T-helper 1 cell treated with Interleukin-12 subunit alpha and Interleukin-12 subunit beta and Interleukin-4 antibody, amounts not matched to agents 30 μg/mL and 1 μg/mL, for 36 hours (primary cell): ENCODE measurements around the gene STPG3.
A peak's percentile ranks its signal among the peaks of the same experiment; 100 is the strongest.

Source experiments
- H3K27ac Mint-ChIP-seq: one replicate; pipeline ENCODE4 v1.8.0; 2021; ENCODE audit warnings: mild to moderate bottlenecking, mixed read lengths
- H3K27me3 Mint-ChIP-seq: one replicate; pipeline ENCODE4 v1.8.0; 2021; ENCODE audit warnings: low read depth, mixed read lengths
- H3K36me3 Mint-ChIP-seq: one replicate; pipeline ENCODE4 v1.8.0; 2021; ENCODE audit warnings: low read depth, mixed read lengths
- H3K4me1 Mint-ChIP-seq: one replicate; pipeline ENCODE4 v1.8.0; 2021; ENCODE audit warnings: low read depth, mixed read lengths
- H3K4me3 Mint-ChIP-seq: one replicate; pipeline ENCODE4 v1.8.0; 2021; ENCODE audit warnings: mild to moderate bottlenecking, moderate library complexity, mixed read lengths
- H3K9me3 Mint-ChIP-seq: one replicate; pipeline ENCODE4 v1.8.0; 2021; ENCODE audit warnings: mixed read lengths

Gene STPG3

DNA sequence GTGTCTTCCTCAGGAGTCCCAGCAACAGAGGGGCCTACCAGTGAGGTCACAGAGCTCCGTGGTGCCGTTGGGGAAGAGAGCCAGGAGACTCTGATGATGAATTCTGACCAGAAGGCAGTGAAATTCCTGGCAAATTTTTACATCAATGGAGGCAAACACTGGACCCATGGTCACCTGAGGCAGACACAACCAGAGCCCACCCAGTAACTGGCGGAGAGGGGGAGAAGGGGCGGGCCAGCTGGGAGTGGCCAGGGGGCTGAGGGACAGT lies at the start of gene STPG3:
Gene STPG3, plus strand, starts transcription at position 93 of the 268 bp plus-strand sequence. Its CDS starts 1 bp downstream, at position 94.
- Mint-ChIP-seq H3K4me1 (peaks cover 5% of the 10 kb centered on the region), H3K4me3 (no peak within 1 kb of the TSS), H3K9me3 (no peaks in the 10 kb centered on the region), H3K27me3 (no peaks in the 10 kb centered on the region), H3K27ac (no peak within 1 kb of the TSS), H3K36me3 (no peaks in the 10 kb centered on the region)

GRCh38 chr9:137202966-137203365 lies 48.1 kb upstream of the STPG3 start:
- H3K27ac Mint-ChIP-seq, result no peak overlapping the region
- H3K36me3 Mint-ChIP-seq, result peaks cover 13% of the 10 kb centered on the region
- H3K27me3 Mint-ChIP-seq, result no peaks in the 10 kb centered on the region
- no peak overlapping the region for H3K4me3 Mint-ChIP-seq
- no peaks in the 10 kb centered on the region for H3K9me3 Mint-ChIP-seq
- H3K4me1 Mint-ChIP-seq, result peaks cover 33% of the 10 kb centered on the region

DNA sequence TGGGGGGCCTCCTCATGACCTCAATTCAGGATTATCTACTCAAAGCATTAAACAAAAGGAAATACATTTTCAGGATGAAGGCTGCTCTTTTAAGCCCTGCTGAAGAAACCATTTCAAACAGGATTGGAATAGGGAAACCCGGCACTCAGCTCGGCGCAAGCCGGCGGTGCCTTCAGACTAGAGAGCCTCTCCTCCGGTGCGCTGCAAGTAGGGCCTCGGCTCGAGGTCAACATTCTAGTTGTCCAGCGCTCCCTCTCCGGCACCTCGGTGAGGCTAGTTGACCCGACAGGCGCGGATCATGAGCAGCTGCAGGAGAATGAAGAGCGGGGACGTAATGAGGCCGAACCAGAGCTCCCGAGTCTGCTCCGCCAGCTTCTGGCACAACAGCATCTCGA lies 46.4 kb upstream of the STPG3 start:
- Mint-ChIP-seq H3K36me3 (peaks cover 20% of the 10 kb centered on the region), H3K27ac (peak overlapping the region; percentile 93), H3K4me3 (peak overlapping the region; percentile 94), H3K9me3 (no peaks in the 10 kb centered on the region), H3K27me3 (no peaks in the 10 kb centered on the region), H3K4me1 (peaks cover 31% of the 10 kb centered on the region)

GRCh38 chr9:137205126-137206069 lies 45.7 kb upstream of the STPG3 start, which contains the start of the genes NDOR1 and TMEM203:
Gene NDOR1, plus strand, starts transcription at chr9:137205700. Its CDS starts 78 bp downstream, at chr9:137205778.
Gene TMEM203, minus strand, starts transcription at chr9:137205648. Its CDS starts 234 bp downstream, at chr9:137205414.
- Mint-ChIP-seq H3K27me3 (no peaks in the 10 kb centered on the region), H3K4me1 (peaks cover 31% of the 10 kb centered on the region), H3K36me3 (peaks cover 20% of the 10 kb centered on the region), H3K4me3 (peak within 1 kb of the TSS; percentile 94), H3K9me3 (no peaks in the 10 kb centered on the region), H3K27ac (peak within 1 kb of the TSS; percentile 93)

- H3K36me3 Mint-ChIP-seq, result peaks cover 20% of the 10 kb centered on the region
- H3K4me1 Mint-ChIP-seq, result peaks cover 29% of the 10 kb centered on the region
- peak overlapping the region; percentile 93 for H3K27ac Mint-ChIP-seq
- H3K4me3 Mint-ChIP-seq, result peak overlapping the region; percentile 94
- no peaks in the 10 kb centered on the region for H3K27me3 Mint-ChIP-seq
- no peaks in the 10 kb centered on the region for H3K9me3 Mint-ChIP-seq
Observed at GRCh38 chr9:137206602-137207001, 44.5 kb upstream of the STPG3 start.

GRCh38 chr9:137211532-137211931 lies 39.6 kb upstream of the STPG3 start:
- H3K4me3 Mint-ChIP-seq, result no peak overlapping the region
- peaks cover 18% of the 10 kb centered on the region for H3K36me3 Mint-ChIP-seq
- peaks cover 11% of the 10 kb centered on the region for H3K4me1 Mint-ChIP-seq
- H3K27ac Mint-ChIP-seq, result no peak overlapping the region
- H3K9me3 Mint-ChIP-seq, result no peaks in the 10 kb centered on the region
- no peaks in the 10 kb centered on the region for H3K27me3 Mint-ChIP-seq

GRCh38 chr9:137212520-137212919 lies 38.6 kb upstream of the STPG3 start:
- Mint-ChIP-seq H3K27ac (no peak overlapping the region), H3K4me1 (peaks cover 1% of the 10 kb centered on the region), H3K4me3 (no peak overlapping the region), H3K9me3 (no peaks in the 10 kb centered on the region), H3K36me3 (peaks cover 8% of the 10 kb centered on the region), H3K27me3 (no peaks in the 10 kb centered on the region)

DNA sequence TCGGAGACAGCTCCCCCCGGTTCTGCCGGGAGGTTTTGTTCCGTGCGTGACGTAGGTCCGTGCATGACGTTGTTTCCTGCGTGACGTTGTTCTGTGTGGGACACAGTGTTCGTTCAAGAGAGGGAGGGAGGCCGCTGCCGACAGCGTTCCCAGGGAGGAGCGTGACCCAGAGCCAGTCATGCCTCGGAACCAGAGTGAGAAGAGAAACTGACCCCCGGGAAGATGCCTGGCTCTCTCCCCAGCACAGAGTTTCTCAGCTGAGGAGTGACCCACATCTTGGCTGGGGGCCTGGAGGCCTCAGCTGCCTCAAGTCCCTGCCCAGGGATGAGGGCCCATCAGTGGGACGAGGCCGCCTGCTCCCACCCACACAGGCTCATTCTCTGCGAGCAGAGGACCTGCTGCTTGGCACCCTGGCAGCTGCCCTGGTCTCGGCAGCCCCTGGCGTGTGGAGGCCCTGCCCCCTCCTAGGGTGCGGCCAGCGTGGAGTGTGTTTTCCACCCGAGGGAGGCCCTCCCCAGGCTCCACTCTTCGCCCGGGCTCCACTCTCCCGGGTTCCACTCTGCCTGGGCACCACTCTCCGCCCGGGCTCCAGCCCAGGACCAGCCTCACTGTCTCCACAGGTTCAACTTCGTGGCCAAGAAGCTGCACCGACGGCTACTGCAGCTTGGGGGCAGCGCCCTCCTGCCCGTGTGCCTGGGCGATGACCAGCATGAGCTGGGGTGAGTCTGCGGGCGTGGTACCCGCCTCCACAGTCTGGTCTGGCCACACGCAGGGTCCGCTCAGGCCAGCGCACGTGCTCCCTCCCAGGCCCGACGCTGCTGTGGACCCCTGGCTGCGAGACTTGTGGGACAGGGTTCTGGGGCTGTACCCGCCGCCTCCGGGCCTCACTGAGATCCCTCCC lies 37.7 kb upstream of the STPG3 start:
- Mint-ChIP-seq H3K27ac (no peak overlapping the region), H3K4me3 (no peak overlapping the region), H3K27me3 (no peaks in the 10 kb centered on the region), H3K36me3 (peaks cover 6% of the 10 kb centered on the region), H3K9me3 (no peaks in the 10 kb centered on the region), H3K4me1 (no peaks in the 10 kb centered on the region)

DNA sequence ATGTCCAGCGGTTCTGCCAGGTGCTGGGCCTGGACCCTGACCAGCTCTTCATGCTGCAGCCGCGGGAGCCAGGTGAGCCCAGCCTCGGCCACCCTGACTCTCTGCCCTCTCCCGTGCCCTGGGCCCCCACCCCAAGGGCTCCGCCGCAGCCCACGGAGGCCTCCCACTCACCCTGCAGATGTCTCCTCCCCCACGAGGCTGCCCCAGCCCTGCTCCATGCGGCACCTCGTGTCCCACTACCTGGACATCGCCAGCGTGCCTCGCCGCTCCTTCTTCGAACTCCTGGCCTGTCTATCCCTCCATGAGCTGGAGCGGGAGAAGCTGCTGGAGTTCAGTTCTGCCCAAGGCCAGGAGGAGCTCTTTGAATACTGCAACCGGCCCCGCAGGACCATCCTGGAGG lies 36.5 kb upstream of the STPG3 start:
- Mint-ChIP-seq H3K9me3 (no peaks in the 10 kb centered on the region), H3K27ac (no peak overlapping the region), H3K4me3 (no peak overlapping the region), H3K27me3 (no peaks in the 10 kb centered on the region), H3K4me1 (no peaks in the 10 kb centered on the region), H3K36me3 (no peaks in the 10 kb centered on the region)

- no peak overlapping the region for H3K4me3 Mint-ChIP-seq
- no peak overlapping the region for H3K27ac Mint-ChIP-seq
- H3K27me3 Mint-ChIP-seq, result no peaks in the 10 kb centered on the region
- H3K36me3 Mint-ChIP-seq, result no peaks in the 10 kb centered on the region
- H3K4me1 Mint-ChIP-seq, result no peaks in the 10 kb centered on the region
- no peaks in the 10 kb centered on the region for H3K9me3 Mint-ChIP-seq
Observed at GRCh38 chr9:137215196-137215986, 35.7 kb upstream of the STPG3 start.

DNA sequence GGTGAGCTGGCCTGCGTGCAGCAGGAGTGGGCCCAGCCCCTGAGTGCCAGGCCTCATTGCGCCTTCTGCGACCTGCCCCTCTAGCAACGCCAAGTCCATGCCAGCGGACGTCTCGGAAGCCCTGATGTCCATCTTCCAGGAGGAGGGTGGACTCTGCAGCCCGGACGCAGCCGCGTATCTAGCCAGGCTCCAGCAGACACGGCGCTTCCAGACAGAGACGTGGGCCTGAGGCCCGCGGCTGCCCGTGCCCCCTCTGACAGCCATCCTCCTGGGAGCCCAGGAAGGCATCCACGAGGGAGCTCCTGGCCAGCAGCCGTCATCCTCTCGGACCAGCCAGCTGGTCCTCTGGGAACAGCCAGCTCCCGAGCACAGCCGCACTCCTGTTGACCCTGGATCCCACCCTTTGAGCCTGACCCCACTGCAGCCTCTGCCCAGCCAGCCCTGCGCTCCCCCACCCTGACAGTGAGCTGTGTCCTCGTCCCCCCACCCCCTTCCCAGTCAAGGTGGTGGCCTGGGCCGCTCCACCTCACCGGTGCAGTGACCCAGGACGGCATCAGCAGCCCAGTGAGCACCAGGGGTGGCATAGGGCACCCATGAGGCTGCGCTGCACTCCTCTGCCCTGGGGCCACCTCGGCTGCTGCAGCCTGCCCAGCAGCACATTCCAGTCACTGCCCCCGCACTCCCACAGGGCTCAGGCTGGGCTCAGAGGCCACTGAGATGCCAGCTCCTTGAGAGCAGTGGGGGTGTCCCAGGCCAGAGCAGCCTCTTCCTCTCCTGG lies 34.7 kb upstream of the STPG3 start:
- Mint-ChIP-seq H3K27ac (no peak overlapping the region), H3K4me1 (no peaks in the 10 kb centered on the region), H3K4me3 (no peak overlapping the region), H3K27me3 (no peaks in the 10 kb centered on the region), H3K36me3 (no peaks in the 10 kb centered on the region), H3K9me3 (no peaks in the 10 kb centered on the region)

DNA sequence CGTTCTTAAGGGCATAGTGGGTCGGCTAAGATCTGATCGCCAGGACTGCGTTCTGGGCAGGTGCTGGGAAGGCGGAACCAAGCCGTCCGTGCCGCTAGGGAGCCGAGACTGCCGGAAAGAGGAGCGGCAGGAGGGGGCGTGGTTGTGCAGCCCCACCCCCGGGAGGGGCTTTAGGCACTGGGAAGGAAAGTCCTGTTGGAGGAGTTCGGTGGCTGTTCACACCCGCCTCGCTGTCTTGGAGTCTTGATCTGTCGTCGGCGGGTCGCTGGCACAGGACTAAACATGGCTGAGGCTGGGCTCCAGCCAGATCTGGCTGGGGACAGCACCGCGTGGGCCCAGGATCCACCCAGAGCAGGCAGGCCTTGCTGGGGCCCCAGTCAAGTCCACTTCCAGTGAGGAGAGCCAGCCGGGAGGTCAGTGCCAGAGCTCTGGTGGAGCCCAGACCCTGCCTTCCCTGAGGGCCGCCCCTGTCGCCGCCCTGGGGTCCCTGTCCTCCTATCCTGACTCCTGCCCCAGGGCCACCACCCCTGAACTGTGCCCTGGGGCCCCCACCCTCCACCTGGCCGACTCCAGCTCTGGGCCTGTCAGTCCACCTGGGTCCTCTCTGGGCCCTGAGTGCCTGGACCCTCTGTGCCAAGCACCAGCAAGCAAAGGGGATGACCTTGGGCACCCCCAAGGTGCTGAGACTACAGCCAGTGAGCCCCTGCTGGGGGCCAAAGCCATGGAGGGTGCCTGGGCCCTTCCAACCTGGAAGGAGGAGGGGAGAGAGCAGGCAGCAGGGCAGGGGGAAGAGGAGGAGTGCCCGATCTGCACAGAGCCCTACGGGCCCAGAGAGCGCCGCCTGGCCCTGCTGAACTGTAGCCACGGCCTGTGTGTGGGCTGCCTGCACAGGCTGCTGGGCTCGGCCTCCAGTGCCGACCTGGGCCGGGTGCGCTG lies 33.5 kb upstream of the STPG3 start:
- Mint-ChIP-seq H3K4me3 (no peak overlapping the region), H3K36me3 (no peaks in the 10 kb centered on the region), H3K27ac (no peak overlapping the region), H3K27me3 (no peaks in the 10 kb centered on the region), H3K4me1 (no peaks in the 10 kb centered on the region), H3K9me3 (no peaks in the 10 kb centered on the region)
